MCF 10A (cell line): ENCODE results near the gene MDH2. TPM values are rescaled to one million over a fixed set of nuclear protein-coding genes. Genes with fewer than 3 reads are reported as not detected.

Experiments used
- Bru-seq: library from RNA; stranded (reverse); fragments of 400-500 nt; gene quantifications from one replicate; lab custom pipeline; 2021; lab: Mats Ljungman, UMichigan
- BruChase-seq, 2 experiments: library from RNA; stranded (reverse); fragments of 400-500 nt; gene quantifications; one replicate each; lab custom pipeline; 2021; lab: Mats Ljungman, UMichigan
- BruUV-seq: library from RNA; stranded (reverse); fragments of 400-500 nt; replicated peaks from 2 replicates; lab custom pipeline; 2021; lab: Mats Ljungman, UMichigan
- CTCF ChIA-PET: fragments of 300-600 bp; sonication (Branson Sonifier 250); formaldehyde crosslinking; extraction: SDS; loops from one replicate; lab custom pipeline; 2021; ENCODE audit warnings: antibody characterized with exemption, inconsistent platforms; lab: Yijun Ruan, JAX
- POLR2A ChIA-PET: fragments of 300-600, 350-650 bp; sonication (Branson Sonifier 250); formaldehyde crosslinking; extraction: SDS; loops from one replicate; lab custom pipeline; 2020; ENCODE audit warnings: antibody characterized with exemption, inconsistent platforms; lab: Yijun Ruan, JAX
- DNase-seq: peaks from one replicate; pipeline ENCODE4 v3.0.0-alpha.2; 2018; ENCODE audit not compliant: unreplicated experiment
- H3K27ac Mint-ChIP-seq: one replicate; pipeline ENCODE4 v1.8.0; 2022; ENCODE audit warnings: mild to moderate bottlenecking, low read depth, mixed read lengths; ENCODE audit not compliant: unreplicated experiment
- H3K27me3 Mint-ChIP-seq: one replicate; pipeline ENCODE4 v1.8.0; 2022; ENCODE audit warnings: mixed read lengths; ENCODE audit not compliant: insufficient read depth, unreplicated experiment
- H3K36me3 Mint-ChIP-seq: one replicate; pipeline ENCODE4 v1.8.0; 2022; ENCODE audit warnings: mild to moderate bottlenecking, moderate library complexity, mixed read lengths; ENCODE audit not compliant: insufficient read depth, unreplicated experiment
- H3K4me1 Mint-ChIP-seq: one replicate; pipeline ENCODE4 v1.8.0; 2022; ENCODE audit warnings: mixed read lengths; ENCODE audit not compliant: insufficient read depth, unreplicated experiment
- H3K4me3 Mint-ChIP-seq: one replicate; pipeline ENCODE4 v1.8.0; 2022; ENCODE audit warnings: mild to moderate bottlenecking, moderate library complexity, mixed read lengths; ENCODE audit not compliant: unreplicated experiment
- H3K9me3 Mint-ChIP-seq: one replicate; pipeline ENCODE4 v1.8.0; 2022; ENCODE audit warnings: mixed read lengths; ENCODE audit not compliant: unreplicated experiment
- intact Hi-C: fragments of 100-400 bp; cut with micrococcal nuclease; formaldehyde crosslinking; loops from 2 replicates; pipeline ENCODE4 v1.14.1; 2022
- long read RNA-seq: library from polyadenylated mRNA; stranded (forward); transcript quantifications from one replicate; pipeline ENCODE4 v2.0.0, GENCODE V29; 2022
- total RNA-seq: library from RNA; stranded (reverse); gene quantifications from 2 replicates; pipeline ENCODE4 v1.2.3, GENCODE V29; 2022
- TF ChIP-seq, protein P1 (sequence below): fragments of 200-600 bp; IDR thresholded peaks from one replicate; pipeline ENCODE4 v1.8.0; 2022; ENCODE audit warnings: antibody characterized with exemption, mild to moderate bottlenecking; ENCODE audit not compliant: unreplicated experiment

Gene MDH2, protein sequence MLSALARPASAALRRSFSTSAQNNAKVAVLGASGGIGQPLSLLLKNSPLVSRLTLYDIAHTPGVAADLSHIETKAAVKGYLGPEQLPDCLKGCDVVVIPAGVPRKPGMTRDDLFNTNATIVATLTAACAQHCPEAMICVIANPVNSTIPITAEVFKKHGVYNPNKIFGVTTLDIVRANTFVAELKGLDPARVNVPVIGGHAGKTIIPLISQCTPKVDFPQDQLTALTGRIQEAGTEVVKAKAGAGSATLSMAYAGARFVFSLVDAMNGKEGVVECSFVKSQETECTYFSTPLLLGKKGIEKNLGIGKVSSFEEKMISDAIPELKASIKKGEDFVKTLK
- total RNA-seq (278 and 328 TPM in 2 replicates), Bru-seq, nascent RNA (percentile 83 among the genes with signal in this experiment), BruChase-seq, experiment 1, labeled RNA remaining after a 6-hour chase (percentile 89 among the genes with signal in this experiment), BruChase-seq, experiment 2, labeled RNA remaining after a 2-hour chase (percentile 79 among the genes with signal in this experiment)
- long read RNA-seq, transcript MDH2-201 (9 exons, 2,209 nt) = major isoform, 740 of 790 reads
- long read RNA-seq, transcript MDH2-204 (8 exons, 2,020 nt) = minor isoform, 12 of 790 reads
- long read RNA-seq, transcript MDH2-205 (2 exons, 648 nt) = minor isoform, 7 of 790 reads
- long read RNA-seq, partial matches to known transcripts = 15 of 790 reads
- long read RNA-seq, other reads (novel, unspliced or antisense) = 16 of 790 reads

DNA sequence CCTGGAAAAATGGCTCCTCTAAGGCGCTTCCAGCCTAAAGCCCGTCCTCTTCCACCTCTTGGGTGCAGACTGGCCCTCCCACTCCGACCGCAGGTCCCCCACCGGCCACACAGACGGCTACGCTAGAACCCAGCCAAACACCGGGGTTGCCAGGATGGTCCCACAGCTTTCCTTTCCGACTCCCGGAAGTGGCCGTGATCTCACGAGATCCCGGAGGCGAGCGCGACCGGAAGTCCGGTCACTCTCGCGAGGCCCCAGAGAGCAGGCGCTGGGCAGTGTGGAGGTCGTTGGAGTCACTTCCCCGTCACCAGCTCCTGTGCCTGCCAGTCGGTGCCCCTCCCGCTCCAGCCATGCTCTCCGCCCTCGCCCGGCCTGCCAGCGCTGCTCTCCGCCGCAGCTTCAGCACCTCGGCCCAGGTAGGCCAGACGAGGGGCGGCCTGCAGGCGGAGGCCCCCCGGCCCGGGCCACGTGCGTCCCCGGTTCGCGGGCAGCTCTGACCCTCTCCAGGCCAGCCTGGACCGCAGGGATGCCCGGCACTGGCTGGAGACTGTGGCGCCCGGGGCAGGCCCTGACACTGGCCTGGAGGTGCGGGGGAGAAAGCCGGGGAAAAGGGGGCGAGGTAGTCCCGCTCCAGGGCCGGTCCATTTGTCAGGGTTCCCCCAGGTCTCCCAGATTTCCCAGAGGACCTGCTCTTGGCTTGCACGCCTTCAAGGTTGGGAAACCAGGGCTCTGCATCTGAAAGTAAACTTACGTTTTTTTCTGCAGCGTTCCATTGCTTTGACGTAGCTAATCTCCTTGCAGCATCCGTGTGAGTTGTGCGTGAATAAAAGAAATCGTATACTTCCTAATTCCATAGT, at the start of gene MDH2, which contains the start of gene STYXL1:
MDH2 (plus strand) TSS at position 296 of the 857 bp plus-strand sequence; CDS start at position 351, 55 bp downstream.
STYXL1 (minus strand) TSS at position 190 of the 857 bp plus-strand sequence. CDS start 17,477 bp downstream, outside the sequence.
- ChIA-PET POLR2A (interaction anchor here (0.5 to 2.2 kb wide), 37 partner anchors 8 to 315 kb away, joined by 3 to 15 read pairs (median 5); partner anchors contain the start of genes POR, RHBDD2 and TMEM120A), CTCF (interaction anchor here (0.5 to 2.1 kb wide), 8 partner anchors 26 to 294 kb away, joined by 3 to 13 read pairs (median 3); partner anchors contain the start of gene POR)
- peak; percentile 96 for DNase-seq
- Mint-ChIP-seq H3K4me1 (peaks cover 27% of the 10 kb centered on the region), H3K36me3 (peaks cover 40% of the 10 kb centered on the region), H3K27me3 (no peaks in the 10 kb centered on the region), H3K27ac (peak within 1 kb of the TSS; percentile 99), H3K9me3 (no peaks in the 10 kb centered on the region), H3K4me3 (peak within 1 kb of the TSS; percentile 97)
- TF ChIP-seq, protein P1, sequence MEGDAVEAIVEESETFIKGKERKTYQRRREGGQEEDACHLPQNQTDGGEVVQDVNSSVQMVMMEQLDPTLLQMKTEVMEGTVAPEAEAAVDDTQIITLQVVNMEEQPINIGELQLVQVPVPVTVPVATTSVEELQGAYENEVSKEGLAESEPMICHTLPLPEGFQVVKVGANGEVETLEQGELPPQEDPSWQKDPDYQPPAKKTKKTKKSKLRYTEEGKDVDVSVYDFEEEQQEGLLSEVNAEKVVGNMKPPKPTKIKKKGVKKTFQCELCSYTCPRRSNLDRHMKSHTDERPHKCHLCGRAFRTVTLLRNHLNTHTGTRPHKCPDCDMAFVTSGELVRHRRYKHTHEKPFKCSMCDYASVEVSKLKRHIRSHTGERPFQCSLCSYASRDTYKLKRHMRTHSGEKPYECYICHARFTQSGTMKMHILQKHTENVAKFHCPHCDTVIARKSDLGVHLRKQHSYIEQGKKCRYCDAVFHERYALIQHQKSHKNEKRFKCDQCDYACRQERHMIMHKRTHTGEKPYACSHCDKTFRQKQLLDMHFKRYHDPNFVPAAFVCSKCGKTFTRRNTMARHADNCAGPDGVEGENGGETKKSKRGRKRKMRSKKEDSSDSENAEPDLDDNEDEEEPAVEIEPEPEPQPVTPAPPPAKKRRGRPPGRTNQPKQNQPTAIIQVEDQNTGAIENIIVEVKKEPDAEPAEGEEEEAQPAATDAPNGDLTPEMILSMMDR = no peak
- TSS peak; percentile 73 for BruUV-seq
- intact Hi-C loops = loop anchor here (5.0 kb wide), 1 partner anchor 84 kb away; no protein-coding TSS in a partner anchor

DNA sequence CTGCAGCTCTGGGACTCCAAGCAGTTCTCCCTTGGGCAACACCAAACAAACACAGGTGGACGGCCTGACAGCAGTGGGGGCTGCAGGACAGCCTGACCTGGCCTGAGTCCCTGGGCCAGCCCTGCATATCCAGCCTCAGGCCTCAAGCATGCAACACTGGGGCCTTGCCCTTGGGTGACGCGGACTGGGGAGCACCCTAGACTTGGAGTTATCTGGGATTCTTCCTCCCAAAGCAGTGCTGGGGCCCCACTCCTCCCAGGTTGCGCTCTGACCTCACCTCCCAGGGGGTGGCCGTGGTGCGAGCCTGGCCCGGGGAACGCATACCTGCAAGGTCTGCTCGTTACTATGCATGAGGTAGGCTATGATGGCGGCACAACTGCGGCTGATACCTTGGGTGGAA, 47.3 kb upstream of the MDH2 start:
- DNase-seq = no peak
- ChIA-PET CTCF (no interaction called here), POLR2A (no interaction called here)
- TF ChIP-seq, protein P1 = no peak
- H3K9me3 Mint-ChIP-seq = no peaks in the 10 kb centered on the region
- no peak overlapping the region for H3K27ac Mint-ChIP-seq
- no peaks in the 10 kb centered on the region for H3K27me3 Mint-ChIP-seq
- H3K4me1 Mint-ChIP-seq = no peaks in the 10 kb centered on the region
- H3K36me3 Mint-ChIP-seq = peaks cover 58% of the 10 kb centered on the region
- intact Hi-C loops = no loop called here
- H3K4me3 Mint-ChIP-seq = no peak overlapping the region
- BruUV-seq = no TSS peak

DNA sequence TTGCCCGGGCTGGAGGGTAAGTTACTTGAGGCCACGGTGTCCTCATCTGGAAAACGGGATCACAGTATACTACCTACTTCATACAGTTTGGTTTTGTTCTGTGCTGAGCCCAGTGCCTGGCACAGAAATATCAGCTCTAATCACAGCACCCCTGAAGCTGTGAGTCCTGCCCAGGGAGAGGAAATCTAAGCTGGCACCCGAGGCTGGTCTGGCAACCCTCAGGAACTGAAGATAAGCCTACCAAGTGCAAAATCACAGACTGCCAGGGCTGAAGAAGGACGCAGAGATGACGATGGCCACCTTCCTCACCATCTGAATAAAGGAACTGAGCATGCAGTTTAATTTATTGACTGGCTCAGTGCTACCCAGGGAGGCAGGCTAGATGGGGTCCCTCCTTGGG, 45.8 kb upstream of the MDH2 start:
- peaks cover 74% of the 10 kb centered on the region for H3K36me3 Mint-ChIP-seq
- H3K27me3 Mint-ChIP-seq = no peaks in the 10 kb centered on the region
- no peak overlapping the region for H3K4me3 Mint-ChIP-seq
- no peak overlapping the region for H3K27ac Mint-ChIP-seq
- H3K4me1 Mint-ChIP-seq = no peaks in the 10 kb centered on the region
- no TSS peak for BruUV-seq
- TF ChIP-seq, protein P1 = no peak
- H3K9me3 Mint-ChIP-seq = no peaks in the 10 kb centered on the region
- CTCF ChIA-PET = interaction anchor here (0.6 kb wide), 1 partner anchor 63 kb away, joined by 3 read pairs; no protein-coding TSS in a partner anchor
- POLR2A ChIA-PET = interaction anchor here (0.9 to 1.0 kb wide), 2 partner anchors 10 kb away, joined by 3 read pairs; no protein-coding TSS in a partner anchor
- intact Hi-C loops = no loop called here
- DNase-seq = no peak
